NCI-H2227 (cell line): Measurements from ENCODE around the gene CD33.

Experiments used
- DNase-seq: peaks from one replicate; lab custom pipeline; 2025; ENCODE audit not compliant: unreplicated experiment; lab: John Stamatoyannopoulos, UW

Gene CD33

DNA sequence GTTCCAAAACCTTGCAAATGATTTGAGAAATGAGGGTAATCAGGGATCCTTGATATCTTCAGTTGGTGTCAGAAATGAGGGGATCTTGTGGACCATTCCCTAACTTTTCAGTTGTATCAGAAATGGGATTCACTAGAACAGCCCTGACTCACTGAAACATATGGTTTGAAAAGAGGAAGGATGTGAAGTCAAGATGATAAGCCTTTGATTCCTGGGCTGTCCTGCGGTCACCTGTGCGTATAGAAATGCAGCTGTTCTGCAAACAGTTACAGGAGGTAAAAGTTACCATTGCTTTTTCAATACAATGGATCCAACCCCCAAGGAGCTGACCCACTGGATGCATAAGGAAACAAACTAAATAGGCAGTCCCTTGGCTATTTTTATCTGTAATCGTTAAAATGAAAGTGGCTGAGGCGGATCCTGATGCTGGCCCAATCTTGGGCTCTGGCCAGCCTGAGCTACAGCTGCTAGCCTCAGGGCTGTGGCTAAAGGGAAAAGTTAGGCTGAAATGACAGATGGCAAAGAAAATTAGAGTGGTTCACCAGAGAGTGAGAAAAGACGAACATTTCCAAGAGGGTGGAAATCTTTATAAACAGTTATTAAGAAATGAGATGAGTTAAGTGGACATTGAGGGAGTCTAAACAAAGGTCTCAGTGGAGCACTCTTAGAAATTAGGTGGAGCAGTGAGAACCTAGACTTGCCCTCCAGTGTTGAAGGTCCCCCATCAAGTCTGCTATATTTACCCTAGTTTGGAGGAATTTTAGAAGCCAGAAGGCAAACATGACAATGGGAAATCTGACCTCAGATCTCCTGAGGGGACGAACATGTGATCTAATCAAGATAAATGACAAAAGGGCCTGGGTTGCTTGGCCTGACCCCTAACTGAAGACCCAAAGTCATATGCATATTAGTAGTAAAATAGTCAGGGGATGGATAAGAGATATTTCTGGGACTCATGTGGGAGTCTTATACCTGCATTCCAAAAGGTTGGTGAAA, 33.6 kb downstream of the CD33 start:
- DNase-seq, result no peak

DNA sequence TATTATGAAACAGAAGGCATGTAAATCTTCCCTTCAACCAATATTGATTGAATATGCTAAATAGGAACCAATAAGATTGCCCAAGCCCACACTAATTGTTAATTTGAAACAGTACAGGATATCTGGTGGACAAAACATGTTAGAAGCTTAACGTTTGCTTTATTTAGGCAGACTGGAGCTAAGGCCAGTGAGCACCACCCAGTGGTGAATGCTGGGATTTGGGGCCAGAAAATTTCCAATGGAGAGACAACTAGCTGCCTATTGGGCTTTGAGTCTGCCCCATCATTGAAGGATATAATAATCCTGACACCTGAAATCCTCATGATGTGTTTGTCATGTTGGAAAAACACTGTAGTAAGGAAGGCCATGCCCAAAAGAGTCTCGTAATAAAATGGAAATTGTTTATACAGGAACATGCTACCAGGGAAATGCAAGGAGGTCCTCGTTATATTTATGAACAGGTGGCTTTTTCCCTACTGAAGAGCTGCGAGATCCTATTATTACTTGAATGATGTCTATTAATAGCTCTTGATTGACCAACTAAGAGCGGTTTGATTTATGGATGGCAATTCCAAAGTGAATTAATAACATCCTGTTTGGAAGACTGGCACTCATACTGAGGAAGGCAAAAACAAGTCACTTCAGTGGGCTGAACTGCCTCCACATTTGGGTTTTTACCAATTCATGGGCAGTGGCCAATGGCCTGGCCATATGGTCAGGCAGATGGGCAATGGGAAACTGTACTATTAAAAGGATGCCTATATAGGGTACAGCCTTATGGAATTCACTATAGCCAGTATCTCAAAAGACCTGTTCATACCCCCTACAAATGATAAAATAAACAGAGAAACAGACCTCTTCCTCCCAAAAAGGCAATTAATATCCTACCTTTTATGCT, 34.7 kb downstream of the CD33 start:
- peak; percentile 21 for DNase-seq

DNA sequence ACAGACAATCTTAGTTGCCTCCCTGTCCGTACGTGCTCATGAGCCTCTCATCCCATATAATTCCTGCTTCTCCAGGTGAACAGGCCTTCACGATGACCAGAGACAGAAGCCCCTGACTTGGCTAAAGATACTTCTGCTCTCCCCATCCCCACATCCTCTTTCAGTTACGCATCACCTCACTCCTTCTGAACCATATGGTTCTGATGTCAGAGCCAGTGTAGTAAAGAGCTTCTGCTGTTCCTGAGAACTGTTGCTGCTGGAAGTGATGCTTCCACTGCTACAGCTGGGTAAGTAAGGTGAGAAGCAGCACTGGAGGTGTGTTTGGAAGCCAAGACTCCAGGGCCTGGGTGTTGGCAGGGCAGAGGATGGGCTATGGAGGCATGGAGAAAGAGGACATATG, 38.9 kb downstream of the CD33 start:
- DNase-seq, result no peak

DNA sequence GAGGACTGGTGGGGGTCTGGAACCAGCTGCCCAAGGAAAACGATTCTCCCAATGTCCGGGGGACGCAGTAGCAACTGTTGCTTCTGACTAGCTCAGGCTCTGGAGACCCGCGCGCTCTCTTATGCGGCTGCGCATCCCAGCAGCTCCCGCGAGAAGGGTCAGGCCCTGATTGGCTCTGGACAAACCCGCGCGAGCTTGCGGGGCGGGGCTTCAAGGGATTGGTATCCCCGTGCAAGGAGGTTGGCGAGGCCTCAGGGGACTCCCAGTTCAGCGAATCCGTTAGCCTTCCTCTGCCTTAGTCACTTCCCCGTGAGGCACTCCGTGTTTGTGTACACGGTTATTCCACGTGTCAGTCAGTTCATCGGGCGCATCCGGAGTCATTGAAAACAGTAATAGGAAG, 46.2 kb downstream of the CD33 start:
- DNase-seq, result peak; percentile 63

DNA sequence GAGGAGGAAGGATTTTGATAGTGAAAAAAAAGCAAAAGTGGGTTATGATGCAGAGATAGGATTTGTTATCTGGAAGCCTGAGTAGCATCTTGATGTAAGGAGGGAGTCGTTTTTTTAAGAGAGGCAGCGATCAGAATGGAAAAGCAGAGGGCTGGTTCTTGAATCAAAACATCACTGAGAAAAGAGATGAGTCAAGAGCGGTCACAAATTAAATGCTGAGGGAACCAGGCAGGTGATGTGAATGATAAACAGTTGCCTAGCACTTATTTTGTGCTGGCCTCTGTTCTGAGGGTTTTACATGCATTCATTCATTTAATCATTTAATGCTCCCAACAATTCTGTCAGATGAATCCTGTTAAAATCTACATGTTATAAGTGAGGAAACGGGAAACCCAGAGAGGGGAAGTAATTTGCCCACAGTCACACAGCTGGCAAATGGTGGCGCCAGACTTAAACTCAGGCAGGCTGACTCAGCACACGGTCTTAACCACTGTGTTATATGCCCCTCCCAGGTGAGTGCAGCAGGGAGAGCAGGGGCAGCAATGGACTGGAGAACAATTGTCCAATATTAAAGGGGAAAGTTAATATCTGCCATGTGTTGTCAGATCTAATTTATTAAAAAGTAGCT, 47.4 kb downstream of the CD33 start:
- no peak for DNase-seq

DNA sequence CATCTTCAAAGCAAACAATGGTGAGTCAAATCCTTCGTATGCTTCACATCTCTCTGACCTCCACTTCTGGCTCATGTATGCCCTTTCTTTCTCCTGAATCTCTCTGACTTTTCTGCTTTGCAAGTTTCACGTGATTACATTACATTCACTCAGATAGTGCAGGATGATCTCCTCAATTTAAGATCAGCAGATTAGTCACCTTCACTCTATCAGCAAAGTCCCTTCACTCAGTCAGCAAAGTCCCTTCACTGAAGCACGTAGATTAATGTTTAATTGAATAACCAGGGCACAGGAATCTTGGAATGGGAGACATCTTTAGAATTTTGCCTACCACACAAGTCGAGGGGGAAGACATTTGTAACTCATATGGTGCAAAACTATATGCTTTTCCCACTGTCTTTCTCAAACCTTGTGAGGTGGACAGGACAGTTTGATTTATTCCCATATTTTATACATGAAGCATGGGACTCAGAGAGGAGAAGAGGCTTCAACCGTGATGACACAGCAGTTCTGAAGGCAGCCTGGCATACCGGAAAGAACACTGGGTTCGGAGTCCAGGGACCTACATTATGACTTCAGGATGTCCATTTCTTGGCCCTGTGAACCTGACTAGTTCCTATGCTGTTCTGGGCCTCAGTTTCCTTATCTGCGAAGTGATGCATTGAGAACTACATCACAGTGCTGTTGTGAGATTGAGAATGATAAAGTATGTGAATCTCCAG, 49.3 kb downstream of the CD33 start:
- no peak for DNase-seq

DNA sequence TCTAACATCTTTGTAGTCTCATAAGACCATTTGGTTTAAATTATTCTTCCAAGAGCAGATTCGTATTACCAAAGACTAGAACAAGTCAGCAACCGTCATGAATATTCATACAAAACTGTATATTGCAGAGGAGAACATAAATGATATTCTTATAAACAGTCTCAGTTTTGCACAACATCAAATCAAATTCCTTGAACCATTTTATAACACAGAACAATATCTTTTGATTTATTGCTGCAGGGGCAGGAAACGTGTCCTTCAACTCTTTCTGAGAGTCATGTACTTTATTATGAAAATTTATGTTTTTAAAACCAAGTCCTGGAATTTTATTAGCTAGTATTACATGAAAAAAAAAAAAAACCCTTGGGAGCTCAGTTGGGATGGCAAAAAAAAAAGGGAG, 52.2 kb downstream of the CD33 start:
- no peak for DNase-seq

DNA sequence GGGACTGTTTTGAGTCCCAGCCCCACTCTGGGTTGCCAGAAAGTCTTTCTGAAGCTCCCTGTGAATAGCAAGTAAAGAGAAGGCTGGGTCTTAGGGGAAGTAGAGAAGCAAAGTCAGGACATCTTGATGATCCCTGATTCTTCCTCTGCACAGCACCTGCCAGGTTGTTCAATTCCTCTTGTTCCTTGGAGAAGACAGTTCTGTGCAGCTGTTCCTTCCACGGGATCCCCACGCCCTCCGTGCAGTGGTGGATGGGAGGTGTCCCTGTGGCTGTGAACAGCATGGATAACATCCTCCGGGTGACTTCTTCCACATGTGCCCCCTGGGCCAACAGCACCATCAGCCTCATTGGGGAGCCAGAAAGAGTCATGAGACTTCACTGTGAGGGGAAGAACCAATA, 57.5 kb downstream of the CD33 start:
- DNase-seq, result no peak

DNA sequence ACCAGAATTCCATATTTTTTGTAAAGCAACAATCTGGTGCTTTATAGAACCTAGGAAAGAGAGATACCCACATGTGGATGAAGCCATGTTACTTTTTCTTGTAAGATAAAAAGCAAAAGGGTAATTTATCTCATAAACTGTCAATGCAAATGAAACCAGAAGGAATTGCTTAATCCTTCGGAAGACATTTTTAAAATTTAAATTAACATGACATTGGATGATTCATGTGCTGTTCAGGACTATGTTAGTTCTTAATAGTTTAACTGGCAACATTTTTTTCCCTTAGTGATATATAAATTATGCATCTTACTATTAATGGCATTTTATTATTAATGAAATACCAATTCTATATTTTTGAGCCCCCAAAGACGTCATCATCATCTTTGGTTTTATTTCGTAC, 60.8 kb downstream of the CD33 start:
- DNase-seq, result no peak
